Nucleus accumbens (tissue), 56 donors: ENCODE measurements around the gene LRP1-AS.

Experiments used
- DNase-seq, 56 donors: peaks; one replicate each; lab custom pipeline; 2025; lab: John Stamatoyannopoulos, UW

LRP1-AS gene

GRCh38 chr12:57105011-57105753 is 42.2 kb downstream of the LRP1-AS start:
- no peak for DNase-seq

- no peak for DNase-seq
Measured at GRCh38 chr12:57104292-57104910, 43.0 kb downstream of the LRP1-AS start.

- no peak for DNase-seq
Measured at GRCh38 chr12:57103856-57104255, 43.6 kb downstream of the LRP1-AS start.

- DNase-seq, result no peak
Measured at GRCh38 chr12:57101892-57102695, 45.3 kb downstream of the LRP1-AS start.

GRCh38 chr12:57099766-57100165 is 47.7 kb downstream of the LRP1-AS start:
- DNase-seq, result no peak

- no peak for DNase-seq
Measured at GRCh38 chr12:57099047-57099714, 48.2 kb downstream of the LRP1-AS start.

- DNase-seq, result no peak
Measured at GRCh38 chr12:57098546-57098945, 48.9 kb downstream of the LRP1-AS start.

- DNase-seq, result no peak
Measured at GRCh38 chr12:57097554-57097835, 49.9 kb downstream of the LRP1-AS start.

GRCh38 chr12:57096748-57097553 is 50.5 kb downstream of the LRP1-AS start:
- no peak for DNase-seq

- peak in 27 of 56 donors; percentile 12 to 77 (median 44) for DNase-seq
Measured at GRCh38 chr12:57096099-57096572, 51.3 kb downstream of the LRP1-AS start.

- no peak for DNase-seq
Measured at GRCh38 chr12:57095440-57095839, 52.0 kb downstream of the LRP1-AS start.
